HG02798 (cell line): ENCODE data around the gene WSCD1.

Experiments used
- ATAC-seq: cut with Tn5 transposase; IDR thresholded peaks from one replicate; pipeline ENCODE4 v1.9.1; 2021; ENCODE audit warnings: mild to moderate bottlenecking; ENCODE audit not compliant: unreplicated experiment, poor library complexity

Gene WSCD1

DNA sequence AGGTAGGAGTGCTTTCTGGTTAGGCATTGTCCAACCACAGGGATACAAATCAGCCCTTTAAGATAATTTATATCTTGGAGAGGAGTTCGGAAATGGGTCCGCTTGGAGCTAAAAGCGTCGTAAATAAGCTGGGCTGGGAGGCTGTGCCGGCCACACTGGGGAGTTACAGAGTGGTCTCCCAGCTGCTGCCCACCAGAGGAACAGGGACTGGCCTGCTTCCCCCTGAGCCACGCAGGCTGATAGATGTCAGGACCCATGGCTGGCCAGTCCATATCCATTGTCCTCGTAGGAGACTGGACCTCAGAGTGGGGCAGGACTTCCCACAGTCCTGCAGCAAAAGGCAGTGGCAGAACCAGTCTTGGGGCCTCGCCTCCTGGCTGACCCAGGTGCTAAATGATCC lies 12.6 kb upstream of the WSCD1 start:
- ATAC-seq: no peak

DNA sequence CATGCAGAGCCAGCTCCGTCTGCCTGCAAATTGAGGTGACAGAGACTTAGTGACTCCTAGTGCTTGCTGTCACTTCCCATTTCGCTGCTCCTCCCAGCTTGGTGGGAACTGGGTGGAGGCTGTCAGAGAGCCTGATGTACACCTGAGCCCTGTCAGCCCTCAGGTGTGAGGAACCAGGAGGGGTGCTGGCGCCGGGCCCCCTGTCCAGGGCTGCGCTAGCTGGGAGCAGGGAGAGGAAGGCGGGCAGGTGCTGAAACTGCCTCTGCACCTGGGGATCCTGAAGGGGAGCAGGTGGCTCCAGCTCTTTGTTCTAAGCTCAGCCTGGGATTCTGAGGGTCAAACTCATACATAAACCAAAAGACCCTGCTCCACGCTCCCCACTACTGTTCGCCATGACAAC lies 10.8 kb upstream of the WSCD1 start:
- ATAC-seq: no peak

DNA sequence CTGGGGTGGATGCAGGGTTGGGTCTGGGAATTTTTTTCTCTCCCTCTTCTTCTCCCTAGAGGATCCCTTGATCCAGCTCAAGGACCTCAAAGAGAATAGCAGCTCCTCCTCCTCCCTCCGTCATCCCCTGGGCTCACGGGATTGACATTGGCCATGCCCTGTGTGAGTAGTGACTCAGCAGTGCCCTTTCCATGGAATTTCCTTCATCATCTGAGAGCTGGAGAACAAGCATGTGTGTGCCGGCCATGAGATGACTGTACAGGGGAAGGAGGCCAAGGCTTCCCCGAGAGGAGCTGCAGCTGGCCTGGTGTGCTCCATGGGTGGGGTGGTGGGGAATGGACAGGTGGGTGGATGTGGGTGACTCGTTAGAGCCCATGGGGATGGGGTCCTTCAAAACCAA lies 8.9 kb upstream of the WSCD1 start:
- no peak for ATAC-seq

DNA sequence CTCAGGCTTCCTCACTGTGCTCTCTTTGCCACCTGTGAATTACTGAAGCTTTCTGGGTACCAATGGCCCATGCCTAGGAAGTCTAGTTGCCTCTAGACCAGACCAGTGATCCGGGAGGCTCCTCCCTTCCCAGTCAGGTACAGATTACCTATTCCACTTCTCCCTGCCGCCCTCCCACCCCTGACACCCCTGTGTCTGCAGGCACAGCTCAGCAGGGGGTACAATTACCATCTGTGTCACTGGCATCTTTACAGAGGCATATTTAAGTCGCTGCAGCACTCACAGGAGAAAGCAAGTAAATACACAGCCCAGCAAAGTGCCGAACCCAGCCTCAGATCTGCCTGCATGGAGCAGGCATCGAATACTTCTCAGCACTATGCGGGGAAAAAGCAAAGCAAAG lies 5.3 kb upstream of the WSCD1 start:
- ATAC-seq: no peak

DNA sequence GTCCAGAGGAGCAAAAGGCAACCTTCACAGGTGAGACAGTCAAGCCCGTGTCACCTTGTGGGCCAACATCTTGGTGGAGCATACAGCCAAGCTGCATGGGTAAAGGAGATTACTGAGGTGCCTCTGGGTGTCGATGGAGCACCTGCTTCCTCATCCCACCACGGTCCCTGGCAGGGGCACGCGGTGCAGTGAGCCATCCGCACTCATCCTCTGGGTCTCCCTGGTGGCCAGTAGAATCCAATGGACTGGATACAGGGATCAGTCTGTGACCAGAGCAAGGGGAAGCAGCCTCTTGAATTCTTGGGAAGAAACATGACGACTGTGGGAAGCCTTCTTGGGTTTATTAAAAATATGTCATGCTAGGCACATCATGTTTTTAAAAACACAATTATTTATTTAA lies 4.8 kb upstream of the WSCD1 start:
- no peak for ATAC-seq

DNA sequence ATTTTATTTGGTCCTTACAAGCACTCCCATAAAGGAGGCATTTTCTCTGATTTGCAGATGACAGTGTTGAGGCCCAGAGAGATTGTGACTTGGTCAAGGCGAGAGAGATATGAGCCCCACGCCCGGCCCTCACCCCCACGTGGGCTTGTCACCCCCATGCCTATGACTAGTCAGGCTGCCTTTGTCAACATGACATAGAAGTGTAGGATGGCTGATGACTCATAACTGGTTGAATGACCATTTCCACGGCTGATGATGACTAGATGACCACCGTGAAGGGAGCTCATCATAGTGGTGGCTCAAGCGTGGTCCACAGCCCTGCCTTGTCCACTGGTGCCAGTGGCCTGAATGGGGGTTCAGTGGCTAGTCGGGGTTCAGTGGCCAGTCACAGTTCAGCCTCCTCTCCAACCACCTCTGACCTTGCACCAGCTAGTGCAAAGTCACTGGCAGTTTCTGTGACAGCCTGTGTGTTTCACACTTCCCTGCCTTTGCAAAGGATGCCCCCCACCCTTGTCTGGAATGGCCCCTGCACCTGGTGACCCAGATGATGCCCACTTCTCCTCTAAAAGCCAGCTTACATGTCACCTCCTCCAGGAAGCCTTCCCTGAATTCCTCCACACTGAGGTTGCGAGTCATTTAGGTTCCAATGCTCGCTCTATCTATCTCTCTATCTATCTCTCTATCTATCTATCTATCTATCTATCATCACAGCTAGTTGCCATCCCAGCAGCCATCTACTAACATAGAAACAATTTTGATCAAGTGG lies 3.8 kb upstream of the WSCD1 start:
- ATAC-seq: no peak

DNA sequence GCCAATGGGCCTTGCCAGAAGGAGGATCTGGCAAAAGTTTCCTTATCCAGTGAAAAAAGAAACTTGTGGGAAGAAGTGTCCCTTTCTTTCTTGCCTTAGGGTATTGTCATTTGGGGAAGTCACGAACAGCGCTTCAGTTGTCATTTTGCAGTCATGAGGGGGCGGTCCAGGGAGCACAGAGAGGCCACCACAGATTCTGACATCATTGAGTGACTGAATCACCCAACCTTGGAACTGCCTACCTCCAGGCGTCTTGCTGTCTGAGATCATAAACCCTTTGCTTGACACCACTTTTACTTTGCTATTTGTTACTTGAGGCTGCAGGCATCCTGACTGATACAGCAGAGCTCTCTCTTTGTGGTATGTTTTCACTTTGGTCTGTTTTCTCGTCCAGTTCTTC lies 3.1 kb upstream of the WSCD1 start:
- no peak for ATAC-seq

DNA sequence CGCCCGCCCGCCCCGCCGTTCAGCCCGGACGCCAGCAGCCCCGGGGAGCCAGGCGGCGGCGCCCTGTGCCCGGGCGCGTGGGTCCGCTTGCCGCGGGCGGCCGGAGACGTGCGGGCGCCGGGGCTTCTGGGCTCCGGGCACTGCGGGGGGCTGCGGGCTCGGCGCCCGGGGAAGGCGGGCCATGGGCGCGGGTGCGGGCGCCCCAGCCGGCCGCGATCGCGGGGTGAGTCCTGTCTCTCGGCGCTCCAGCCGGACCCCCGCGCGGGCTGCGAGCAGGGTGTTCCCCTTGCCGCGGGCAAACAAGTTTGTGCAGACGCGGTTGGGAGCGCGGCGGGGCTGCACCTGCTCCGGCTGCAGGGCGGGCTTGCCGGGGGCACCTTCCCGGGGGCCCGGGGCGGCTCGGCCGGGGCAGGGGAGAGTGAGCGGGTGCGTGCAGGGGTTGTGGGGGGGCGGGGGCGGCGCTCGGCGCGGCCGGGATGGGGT lies 292 bp downstream of the WSCD1 start:
- no peak for ATAC-seq

DNA sequence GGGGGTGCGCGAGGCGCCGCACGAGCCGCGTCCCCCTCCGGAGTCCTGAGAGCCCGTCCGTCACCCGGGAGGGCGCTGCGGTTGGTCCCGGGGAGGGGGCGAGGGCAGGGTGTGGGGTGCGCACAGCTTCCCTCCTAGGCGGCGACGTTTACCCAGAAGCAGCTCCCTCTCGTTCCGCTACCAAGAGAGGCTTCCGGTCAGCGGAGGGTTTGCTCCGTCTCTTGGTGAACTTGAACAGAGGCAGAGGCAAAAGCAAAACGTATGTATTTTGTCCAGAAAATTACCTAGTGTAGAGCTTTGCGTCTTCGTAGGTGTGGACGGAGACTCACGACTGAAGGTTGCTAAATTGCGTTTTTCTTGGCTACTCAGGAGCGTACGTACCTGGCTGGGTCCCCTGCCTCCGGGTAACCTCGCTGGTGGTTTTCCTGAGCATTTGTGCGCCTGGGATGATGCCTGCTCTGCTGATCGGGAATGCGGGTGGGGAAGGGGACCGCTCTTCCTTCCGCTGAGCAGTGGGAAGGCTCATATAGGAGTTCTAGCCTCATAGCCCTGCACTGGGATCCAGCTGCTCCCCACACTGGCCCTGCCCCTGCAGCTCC lies 833 bp downstream of the WSCD1 start:
- ATAC-seq: no peak

DNA sequence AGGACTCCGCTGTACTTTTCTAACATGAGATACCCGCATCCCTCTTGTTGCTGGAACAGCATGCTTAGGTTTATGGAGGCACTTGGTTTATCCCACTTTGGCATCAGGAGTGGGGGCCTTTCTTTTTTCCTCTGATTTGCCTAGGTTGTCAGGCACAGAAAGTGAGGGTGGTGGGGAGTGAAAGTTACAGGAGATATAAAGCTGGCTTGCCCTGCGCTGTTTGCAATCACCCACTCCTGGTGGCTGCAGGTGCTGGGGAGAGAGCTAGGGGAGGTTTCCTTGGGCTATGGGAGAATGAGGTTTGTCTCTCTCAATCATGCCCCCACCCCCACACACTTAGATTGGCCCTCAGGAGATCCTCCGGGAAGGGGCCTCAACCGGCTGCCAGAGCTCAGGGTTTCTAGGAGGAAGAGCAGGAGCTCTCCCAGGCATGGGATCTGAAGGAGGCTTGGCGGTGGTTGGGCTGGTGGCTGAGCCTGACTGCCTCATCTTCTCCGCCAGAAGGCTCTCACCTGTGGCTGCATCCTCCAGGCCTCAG lies 1.4 kb downstream of the WSCD1 start:
- no peak for ATAC-seq

DNA sequence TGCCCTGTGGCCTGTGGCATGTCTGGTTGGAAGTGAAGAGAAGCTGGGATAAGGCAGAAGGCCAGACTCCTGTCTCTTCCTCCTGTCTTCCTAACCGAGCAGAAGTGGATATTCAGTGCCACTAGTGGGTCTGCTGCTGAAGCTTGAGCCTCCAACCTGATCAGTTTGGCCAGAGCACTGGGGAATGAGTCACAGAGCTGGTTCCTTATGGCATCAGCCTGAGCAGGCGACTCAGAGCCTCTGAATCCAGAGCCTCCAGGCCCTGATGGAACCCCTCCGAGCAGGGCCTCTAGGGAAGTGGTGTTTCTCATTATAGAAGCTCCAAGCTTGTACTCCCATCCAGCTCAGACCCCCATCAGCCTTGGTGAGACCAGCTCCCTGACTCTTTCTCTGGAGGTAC lies 2.0 kb downstream of the WSCD1 start:
- no peak for ATAC-seq

DNA sequence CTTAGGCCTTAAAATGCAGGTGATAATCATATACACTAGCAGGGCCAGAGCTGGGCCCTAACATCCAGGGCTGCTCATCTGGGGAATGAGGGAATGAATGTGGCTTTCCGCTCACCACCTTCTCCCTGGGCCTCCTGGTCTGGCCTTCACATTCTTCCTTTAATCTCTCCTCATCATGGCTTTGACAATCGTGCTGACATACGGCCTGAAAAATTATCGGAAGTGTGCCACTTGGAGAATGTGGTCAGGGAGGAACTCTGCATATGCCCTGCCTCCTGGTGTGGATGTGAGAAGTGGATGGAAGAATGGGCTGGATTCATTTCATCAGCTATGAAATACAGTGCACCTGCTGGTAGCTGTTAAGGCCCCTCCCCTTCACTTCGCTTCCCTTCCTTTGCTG lies 2.4 kb downstream of the WSCD1 start:
- no peak for ATAC-seq

DNA sequence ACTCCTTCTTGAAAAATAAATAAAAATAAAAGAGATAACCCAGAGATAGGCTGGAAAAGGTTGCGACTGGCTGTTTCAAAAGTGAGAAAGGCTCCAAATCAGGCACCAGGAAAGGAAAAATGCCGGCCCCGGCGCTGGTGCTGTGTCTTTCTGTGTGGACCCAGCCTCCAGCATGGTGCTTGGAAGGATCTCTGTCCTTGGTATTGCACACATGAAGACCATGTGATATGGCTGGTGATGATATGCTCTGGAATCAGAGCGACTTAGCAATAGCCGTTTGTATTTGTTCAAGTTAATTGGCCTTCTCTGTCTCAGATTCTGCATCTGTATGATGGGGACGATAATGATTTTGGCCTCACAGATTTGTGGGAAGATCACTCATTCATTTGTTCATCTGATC lies 3.4 kb downstream of the WSCD1 start:
- ATAC-seq: no peak

DNA sequence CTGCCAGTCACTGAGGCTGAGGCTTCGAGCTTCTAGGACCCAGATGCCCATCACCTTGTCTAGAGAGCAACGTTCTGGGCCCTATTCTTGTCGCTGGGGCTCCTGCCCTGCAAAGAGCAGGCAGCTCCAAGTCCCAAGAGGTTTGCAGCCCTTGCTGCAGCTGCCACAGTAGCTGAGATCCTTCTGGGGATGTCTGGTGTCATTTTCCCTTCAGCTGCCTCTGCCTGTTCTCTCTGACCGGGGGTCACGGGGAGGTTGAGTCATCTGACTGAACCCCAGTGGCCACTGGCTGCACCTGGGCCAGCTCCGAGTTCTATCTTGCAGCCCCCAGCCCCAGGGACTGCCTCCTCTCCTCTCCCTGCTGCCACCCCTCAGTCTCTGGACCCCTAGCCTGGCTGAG lies 4.9 kb downstream of the WSCD1 start:
- no peak for ATAC-seq

DNA sequence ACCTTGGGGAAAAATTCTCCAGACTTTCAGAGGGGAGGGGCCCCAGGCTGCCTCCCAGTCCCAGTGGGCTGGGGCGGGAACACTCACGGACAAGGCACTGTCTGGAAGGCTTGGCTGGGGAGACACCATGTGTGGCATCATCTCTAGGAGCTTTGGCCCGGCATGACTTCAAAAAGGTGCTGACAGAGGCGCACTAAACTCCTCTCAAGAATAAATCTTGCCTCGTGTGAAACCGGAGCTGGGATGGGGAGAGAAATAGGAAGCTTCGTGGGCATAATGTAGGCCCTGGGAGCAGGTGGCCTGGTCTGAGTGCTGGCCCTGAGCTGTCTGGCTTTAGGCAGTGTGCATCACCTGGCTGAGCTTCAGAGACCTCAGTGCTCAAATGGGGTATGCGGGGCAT lies 5.7 kb downstream of the WSCD1 start:
- ATAC-seq: no peak

DNA sequence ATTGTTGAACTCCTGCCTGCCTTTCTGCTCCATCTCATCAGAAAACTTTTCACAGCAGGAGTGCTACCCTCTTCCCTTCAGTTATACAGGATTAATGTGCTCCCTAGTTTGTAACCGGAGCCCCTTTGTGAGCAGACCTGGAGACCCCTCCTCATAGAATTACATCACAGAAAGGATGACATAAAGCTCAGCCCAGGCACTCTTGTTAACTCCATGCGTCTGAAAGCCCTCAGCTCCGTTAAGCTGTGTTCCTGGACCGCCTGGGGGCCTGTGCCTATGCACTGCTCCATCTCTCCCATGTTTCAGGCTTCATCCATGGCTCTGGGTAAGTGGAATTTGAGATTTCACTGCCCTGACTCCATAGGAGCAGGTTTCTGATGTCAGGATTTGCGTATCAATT lies 7.6 kb downstream of the WSCD1 start:
- no peak for ATAC-seq

DNA sequence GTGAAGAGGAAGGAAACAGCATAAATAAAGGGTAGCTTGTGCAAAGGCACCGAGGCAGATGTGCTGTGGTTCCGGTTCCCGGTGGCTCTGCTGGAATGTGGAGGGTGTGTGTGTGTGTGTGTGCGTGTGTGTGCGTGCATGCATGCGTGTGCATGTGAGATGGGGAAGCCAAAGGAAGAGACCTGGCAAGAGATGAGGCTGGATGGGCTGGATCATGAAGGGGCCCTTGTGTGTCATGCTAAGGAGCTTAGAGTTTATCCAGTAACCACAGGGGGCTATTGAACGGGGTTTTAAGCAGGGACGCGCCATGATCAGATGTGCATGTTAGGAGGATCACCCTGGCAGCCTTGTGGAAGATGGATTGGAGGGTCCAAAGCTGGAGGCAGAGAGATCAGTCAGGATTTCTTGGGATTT lies 8.3 kb downstream of the WSCD1 start:
- no peak for ATAC-seq

DNA sequence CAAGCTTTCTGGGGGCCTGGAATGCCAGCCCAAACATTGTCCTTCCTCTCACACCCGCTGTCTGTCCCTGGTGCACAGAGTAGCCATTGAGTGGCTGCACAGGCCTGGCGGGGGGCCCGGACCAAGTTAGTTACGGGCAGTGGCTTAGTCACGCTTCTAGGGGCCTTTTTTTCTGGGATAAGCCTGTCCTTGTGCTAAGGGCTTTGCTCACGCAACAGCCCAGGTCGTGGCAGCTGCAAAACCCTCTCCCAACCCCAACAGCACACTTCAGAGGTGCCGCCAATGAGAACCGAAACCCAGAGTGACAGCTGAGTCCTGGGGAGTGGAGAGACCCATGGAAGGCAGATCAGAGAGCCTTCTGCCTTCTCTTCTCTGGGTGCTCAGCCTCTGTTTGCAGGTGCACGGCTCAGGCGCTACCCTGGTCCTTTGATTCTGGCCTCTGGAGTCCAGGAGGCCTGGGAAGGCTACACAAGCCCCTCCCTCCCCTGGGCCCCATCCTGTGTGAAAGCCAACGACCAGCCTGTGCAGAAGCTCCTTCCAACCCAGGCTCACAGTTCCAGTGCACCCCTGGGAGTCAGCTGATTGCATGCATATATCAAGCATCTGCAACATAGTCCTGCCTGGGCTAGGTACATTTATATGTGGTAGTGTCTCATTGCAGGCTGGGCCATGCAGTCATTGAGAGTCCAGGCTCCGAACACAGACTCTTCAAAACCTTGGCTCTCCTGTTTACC lies 9.1 kb downstream of the WSCD1 start:
- no peak for ATAC-seq

DNA sequence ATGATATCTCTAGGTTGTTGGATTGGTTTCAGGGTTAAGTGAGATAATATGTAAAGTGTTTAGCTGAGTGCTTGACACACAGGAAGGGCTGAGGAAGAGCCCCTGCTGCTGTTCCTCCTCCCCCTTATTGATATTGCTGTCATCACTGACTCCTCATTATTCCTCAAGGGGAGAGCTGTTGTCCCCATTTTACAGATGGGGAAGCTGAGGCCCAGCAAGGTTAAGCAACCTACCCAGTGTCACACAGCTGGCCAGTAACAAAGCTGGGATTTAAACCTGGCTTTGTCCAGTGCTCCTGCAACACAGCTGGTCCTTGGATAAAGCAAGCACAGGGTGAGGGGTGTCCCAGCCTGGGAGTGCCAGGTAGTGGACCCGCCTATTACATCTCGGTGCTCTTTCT lies 9.8 kb downstream of the WSCD1 start:
- no peak for ATAC-seq

DNA sequence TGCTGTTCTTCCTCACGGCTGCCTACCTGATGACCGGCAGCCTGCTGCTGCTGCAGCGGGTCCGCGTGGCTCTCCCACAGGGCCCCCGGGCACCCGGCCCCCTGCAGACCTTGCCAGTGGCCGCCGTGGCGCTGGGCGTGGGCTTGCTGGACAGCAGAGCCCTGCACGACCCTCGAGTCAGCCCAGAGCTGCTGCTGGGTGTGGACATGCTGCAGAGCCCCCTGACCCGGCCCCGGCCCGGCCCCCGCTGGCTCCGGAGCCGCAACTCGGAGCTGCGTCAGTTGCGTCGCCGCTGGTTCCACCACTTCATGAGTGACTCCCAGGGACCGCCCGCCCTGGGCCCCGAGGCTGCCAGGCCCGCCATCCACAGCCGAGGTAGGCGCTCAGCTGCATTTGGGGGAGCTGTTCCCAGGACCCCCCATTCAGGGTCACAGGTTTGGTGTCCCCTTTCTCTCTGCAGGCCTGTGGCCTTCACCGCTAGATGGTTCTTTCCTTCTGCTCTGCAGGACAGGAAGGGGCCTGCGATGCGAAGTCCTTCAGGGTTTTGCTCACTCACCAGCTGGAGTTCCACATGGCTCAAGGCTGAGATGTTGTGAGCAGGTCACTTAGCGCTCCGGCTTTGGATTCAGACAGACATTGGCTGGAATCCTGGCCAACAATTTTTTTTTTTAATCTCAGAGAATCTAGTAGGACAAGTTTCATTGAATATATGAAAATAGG lies 10.7 kb downstream of the WSCD1 start:
- ATAC-seq: no peak

DNA sequence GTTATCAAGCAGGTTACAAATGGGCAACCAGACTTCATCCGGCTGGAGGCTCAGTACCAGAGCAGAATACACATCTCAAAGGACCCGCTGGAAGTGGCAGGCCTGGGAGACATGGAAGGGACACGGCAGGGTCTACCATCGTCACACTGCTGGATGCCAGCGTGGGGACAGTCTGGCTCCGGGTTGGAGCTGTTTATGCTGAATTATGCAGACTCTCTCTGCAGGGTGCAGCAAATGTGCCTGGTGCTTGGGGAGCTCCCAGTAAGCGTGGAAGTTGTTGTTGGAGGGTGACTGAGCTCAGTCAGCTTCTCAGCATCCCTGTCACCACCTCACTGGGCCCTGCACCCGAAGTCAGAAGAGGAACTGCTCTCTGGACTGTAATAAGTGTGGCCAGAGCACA lies 12.2 kb downstream of the WSCD1 start:
- no peak for ATAC-seq
